Brain microvascular endothelial cell (primary cell): Measurements from ENCODE around the gene CMKLR1.

Experiments used
- DNase-seq: peaks from one replicate; pipeline ENCODE4 v3.0.0-alpha.2; 2020
- H3K27ac ChIP-seq: fragments of 250-450 bp; sonication (Bioruptor Pico); 2 replicates; pipeline ENCODE4 v1.5.1; 2020; ENCODE audit warnings: mild to moderate bottlenecking, moderate library complexity
- H3K27me3 ChIP-seq: fragments of 250-450 bp; sonication (Bioruptor Pico); replicated peaks from 2 replicates; pipeline ENCODE4 v1.5.1; 2020; ENCODE audit warnings: mild to moderate bottlenecking
- H3K36me3 ChIP-seq: fragments of 250-450 bp; sonication (Bioruptor Pico); replicated peaks from 2 replicates; pipeline ENCODE4 v1.5.1; 2020; ENCODE audit warnings: mild to moderate bottlenecking
- H3K4me3 ChIP-seq: 2 replicates; pipeline ENCODE4 v1.5.1; 2011; ENCODE audit warnings: low read depth, mild to moderate bottlenecking, control low read depth, low read length, moderate library complexity
- in situ Hi-C: cut with HindIII; loops from 2 replicates; pipeline ENCODE4 v1.10.0; 2017; ENCODE audit warnings: low sequenced_read_pairs, low pct_ligation_motif_present
- TF ChIP-seq, protein P1 (sequence below): IDR thresholded peaks from 2 replicates; pipeline ENCODE4 v1.5.1; 2011; ENCODE audit warnings: low read depth, mild to moderate bottlenecking, moderate library complexity, low read length, control low read depth, inconsistent platforms; ENCODE audit errors: missing control alignments

Gene CMKLR1

DNA sequence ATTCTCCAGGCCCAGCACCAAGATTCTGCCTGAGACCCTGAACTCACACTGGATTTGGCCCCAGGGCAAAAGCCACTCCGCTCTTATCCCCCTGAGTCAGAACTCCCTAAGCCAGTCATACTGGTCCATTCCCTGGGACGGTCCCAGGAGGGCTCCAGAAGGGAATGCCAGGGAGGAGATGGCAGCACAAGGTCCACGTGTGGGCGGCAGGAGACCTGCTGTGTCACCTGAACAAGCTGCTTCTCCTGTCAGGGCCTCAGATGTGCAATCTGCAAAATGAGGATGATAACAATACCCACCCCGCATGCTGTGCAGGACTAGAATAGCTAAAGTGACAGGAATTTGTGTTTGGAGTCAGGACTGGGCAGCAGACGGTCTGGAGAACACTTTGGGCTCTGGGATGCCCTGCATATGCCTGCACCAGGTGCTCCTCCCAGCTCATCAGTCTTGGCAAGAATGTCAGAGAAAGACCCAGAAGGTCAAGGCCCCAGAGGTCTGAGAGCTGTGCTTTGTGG is 40.3 kb downstream of the CMKLR1 start:
- Histone ChIP-seq H3K36me3 (no peaks in the 10 kb centered on the region), H3K27me3 (no peaks in the 10 kb centered on the region), H3K4me3 (no peak overlapping the region), H3K27ac (no peak overlapping the region)
- no peak for DNase-seq
- in situ Hi-C loops: no loop called here
- TF ChIP-seq, protein P1, sequence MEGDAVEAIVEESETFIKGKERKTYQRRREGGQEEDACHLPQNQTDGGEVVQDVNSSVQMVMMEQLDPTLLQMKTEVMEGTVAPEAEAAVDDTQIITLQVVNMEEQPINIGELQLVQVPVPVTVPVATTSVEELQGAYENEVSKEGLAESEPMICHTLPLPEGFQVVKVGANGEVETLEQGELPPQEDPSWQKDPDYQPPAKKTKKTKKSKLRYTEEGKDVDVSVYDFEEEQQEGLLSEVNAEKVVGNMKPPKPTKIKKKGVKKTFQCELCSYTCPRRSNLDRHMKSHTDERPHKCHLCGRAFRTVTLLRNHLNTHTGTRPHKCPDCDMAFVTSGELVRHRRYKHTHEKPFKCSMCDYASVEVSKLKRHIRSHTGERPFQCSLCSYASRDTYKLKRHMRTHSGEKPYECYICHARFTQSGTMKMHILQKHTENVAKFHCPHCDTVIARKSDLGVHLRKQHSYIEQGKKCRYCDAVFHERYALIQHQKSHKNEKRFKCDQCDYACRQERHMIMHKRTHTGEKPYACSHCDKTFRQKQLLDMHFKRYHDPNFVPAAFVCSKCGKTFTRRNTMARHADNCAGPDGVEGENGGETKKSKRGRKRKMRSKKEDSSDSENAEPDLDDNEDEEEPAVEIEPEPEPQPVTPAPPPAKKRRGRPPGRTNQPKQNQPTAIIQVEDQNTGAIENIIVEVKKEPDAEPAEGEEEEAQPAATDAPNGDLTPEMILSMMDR: no peak

DNA sequence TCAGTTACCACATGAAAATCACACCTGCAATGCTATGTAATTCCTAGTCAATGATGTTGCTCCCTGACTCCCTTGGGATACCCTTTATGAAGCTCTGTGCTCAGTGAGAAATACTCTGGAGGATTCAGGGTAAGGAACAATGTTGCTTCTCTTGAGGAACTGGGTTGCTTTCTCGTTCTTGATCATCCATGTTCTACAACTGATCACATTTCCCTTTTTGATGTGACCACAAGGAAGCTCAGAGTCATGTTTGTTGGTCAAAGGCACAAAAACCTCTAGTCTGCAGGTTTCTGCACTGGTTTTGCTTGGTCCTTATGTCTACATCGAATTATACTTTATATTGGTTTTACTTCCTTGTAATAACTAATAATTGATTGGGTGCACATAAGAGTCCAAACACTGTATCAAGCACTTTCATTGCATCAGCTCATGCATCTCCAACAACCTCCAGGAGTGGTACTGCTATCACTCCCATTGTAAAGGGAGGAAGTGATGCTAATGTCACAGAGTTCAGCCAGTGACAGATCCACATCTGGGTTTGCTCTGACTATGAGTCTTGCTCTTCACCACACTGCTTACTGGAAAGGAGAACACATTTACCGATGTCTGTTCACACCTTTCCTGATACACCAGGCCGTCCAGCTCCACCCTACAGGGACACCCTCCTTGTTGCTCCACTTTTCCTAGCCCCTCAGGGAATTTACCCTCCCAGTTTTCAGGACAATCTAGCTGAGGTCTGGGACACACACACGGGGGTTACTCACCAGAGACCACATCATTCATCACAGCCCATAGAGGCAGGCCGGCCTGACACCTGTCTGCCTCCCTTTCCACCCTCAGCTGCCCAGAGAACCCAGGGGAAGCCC is 41.0 kb downstream of the CMKLR1 start:
- H3K4me3 ChIP-seq: no peak overlapping the region
- no peak for DNase-seq
- no peaks in the 10 kb centered on the region for H3K27me3 ChIP-seq
- H3K27ac ChIP-seq: no peak overlapping the region
- in situ Hi-C loops: no loop called here
- TF ChIP-seq, protein P1: no peak
- no peaks in the 10 kb centered on the region for H3K36me3 ChIP-seq

DNA sequence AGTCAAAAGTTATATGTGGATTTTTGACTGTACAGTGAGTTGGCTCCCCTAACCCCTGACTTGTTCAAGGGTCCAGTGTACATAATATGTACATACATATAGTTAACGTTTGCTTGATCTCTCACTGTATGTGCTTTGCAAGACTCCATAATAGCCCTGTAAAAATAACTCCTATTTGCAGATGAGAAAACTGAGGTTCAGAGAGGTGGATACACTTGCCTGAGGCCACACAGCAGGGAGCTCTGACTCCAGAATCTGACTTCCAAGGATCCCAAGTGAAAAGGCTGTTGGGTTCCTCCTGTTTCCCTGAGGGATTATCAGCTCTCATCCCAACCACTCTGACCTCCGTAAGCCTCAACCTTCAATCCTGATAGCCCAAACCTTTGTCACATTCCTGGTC is 41.7 kb downstream of the CMKLR1 start:
- Histone ChIP-seq H3K27ac (no peak overlapping the region), H3K27me3 (no peaks in the 10 kb centered on the region), H3K4me3 (no peak overlapping the region), H3K36me3 (no peaks in the 10 kb centered on the region)
- DNase-seq: no peak
- in situ Hi-C loops: no loop called here
- TF ChIP-seq, protein P1: no peak

DNA sequence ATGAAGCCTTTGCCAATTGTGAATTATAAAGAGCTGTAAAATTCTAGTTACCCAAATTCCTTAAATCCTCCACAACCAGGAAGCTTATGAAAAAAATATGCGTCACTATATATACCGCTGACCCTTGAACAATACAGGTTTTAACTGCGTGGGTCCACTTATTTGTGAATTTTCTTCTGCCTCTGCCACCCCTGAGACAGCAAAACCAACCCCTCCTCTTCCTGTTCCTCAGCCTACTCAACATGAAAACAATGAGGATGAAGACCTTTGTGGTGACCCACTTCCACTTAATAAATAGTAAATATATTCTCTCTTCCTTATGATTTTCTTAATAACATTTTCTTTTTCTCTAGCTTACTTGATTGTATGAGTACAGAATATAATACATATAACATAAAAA is 42.2 kb downstream of the CMKLR1 start:
- TF ChIP-seq, protein P1: no peak
- Histone ChIP-seq H3K27ac (no peak overlapping the region), H3K36me3 (no peaks in the 10 kb centered on the region), H3K4me3 (no peak overlapping the region), H3K27me3 (no peaks in the 10 kb centered on the region)
- in situ Hi-C loops: no loop called here
- no peak for DNase-seq

DNA sequence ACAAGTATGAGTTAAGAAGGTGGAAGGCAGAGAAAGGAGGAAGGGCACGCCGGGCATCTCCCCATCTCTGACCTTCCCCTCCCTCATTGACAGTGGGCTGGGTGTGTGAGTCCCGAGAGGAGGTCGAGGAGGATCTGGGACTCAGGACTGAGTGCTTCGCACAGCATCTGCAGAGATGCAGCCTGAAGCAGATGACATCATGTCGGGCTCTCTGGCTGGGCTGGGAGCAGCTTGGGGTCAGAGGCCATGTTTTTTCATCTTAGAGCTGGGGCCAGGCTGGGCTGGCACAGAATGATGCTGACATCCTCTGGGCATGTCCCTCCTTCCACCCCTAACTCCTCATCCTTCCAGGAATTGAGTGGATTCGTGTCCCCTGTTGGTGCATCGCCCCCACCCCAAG is 43.5 kb downstream of the CMKLR1 start:
- Histone ChIP-seq H3K4me3 (no peak overlapping the region), H3K27me3 (no peaks in the 10 kb centered on the region), H3K36me3 (no peaks in the 10 kb centered on the region), H3K27ac (no peak overlapping the region)
- no peak for DNase-seq
- in situ Hi-C loops: no loop called here
- TF ChIP-seq, protein P1: no peak
